ENCODE measurements around the gene NAPA. TPM values are rescaled to one million over a fixed set of nuclear protein-coding genes. Genes with fewer than 3 reads are reported as not detected.

Gene NAPA
- polyA plus RNA-seq, 1 experiment, result 84.1 TPM

- no peak overlapping the region for H3K27ac ChIP-seq (ENCODE audit: low read depth, low read length)
- CTCF ChIA-PET, result interaction anchor here (0.6 to 1.1 kb wide), 2 partner anchors 25 to 30 kb away, joined by 4 to 7 read pairs; partner anchors contain the start of gene NAPA
- no peak for DNase-seq (ENCODE audit: low read depth, low spot score)
- no peak for TF ChIP-seq CTCF (IDR thresholded peaks at IDR 0.05; ENCODE audit: low read depth, low read length)
- no peaks in the 10 kb centered on the region for H3K27me3 ChIP-seq (ENCODE audit: control insufficient read depth, insufficient read depth, low read length)
- no peaks in the 10 kb centered on the region for H3K9me3 ChIP-seq (ENCODE audit: control insufficient read depth, insufficient read depth, low read length)
- POLR2A ChIA-PET, result no interaction called here
- H3K4me3 ChIP-seq (ENCODE audit: low read depth, low read length), result no peak overlapping the region
Observed at GRCh38 chr19:47490847-47491246, 24.0 kb downstream of the NAPA start.

DNA sequence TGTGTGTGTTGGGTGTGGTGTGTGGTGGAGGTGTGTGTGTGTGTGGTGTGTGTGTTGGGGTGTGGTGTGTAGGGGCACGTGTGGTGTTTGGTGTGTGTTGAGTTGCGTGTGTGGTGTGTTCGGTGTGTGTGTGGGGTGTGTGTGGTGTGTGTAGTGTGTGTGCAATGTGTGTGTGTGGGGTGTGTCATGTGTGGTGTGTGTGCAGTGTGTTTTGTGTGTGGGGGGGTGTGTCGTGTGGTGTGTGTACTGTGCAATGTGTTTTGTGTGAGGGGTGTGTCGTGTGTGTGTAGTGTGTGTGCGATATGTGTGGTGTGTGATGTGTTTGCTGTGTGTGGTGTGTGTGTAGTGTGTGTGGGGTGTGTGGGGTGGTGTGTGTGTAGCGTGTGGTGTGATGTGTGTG, 24.8 kb downstream of the NAPA start:
- CTCF ChIA-PET, result interaction anchor here (0.6 kb wide), 2 partner anchors 31 to 929 kb away, joined by 3 to 7 read pairs; no protein-coding TSS in a partner anchor
- TF ChIP-seq CTCF (IDR thresholded peaks at IDR 0.05; ENCODE audit: low read depth, low read length), result no peak
- Histone ChIP-seq H3K9me3 (ENCODE audit: control insufficient read depth, insufficient read depth, low read length) (no peaks in the 10 kb centered on the region), H3K4me3 (ENCODE audit: low read depth, low read length) (no peak overlapping the region), H3K27me3 (ENCODE audit: control insufficient read depth, insufficient read depth, low read length) (no peaks in the 10 kb centered on the region), H3K27ac (ENCODE audit: low read depth, low read length) (no peak overlapping the region)
- DNase-seq (ENCODE audit: low read depth, low spot score), result no peak
- POLR2A ChIA-PET, result no interaction called here

- no peaks in the 10 kb centered on the region for H3K27me3 ChIP-seq (ENCODE audit: control insufficient read depth, insufficient read depth, low read length)
- DNase-seq (ENCODE audit: low read depth, low spot score), result no peak
- no peak overlapping the region for H3K4me3 ChIP-seq (ENCODE audit: low read depth, low read length)
- H3K27ac ChIP-seq (ENCODE audit: low read depth, low read length), result no peak overlapping the region
- H3K9me3 ChIP-seq (ENCODE audit: control insufficient read depth, insufficient read depth, low read length), result no peaks in the 10 kb centered on the region
- TF ChIP-seq CTCF (IDR thresholded peaks at IDR 0.05; ENCODE audit: low read depth, low read length), result no peak
- ChIA-PET CTCF (no interaction called here), POLR2A (no interaction called here)
Observed at GRCh38 chr19:47489072-47489914, 25.6 kb downstream of the NAPA start.

DNA sequence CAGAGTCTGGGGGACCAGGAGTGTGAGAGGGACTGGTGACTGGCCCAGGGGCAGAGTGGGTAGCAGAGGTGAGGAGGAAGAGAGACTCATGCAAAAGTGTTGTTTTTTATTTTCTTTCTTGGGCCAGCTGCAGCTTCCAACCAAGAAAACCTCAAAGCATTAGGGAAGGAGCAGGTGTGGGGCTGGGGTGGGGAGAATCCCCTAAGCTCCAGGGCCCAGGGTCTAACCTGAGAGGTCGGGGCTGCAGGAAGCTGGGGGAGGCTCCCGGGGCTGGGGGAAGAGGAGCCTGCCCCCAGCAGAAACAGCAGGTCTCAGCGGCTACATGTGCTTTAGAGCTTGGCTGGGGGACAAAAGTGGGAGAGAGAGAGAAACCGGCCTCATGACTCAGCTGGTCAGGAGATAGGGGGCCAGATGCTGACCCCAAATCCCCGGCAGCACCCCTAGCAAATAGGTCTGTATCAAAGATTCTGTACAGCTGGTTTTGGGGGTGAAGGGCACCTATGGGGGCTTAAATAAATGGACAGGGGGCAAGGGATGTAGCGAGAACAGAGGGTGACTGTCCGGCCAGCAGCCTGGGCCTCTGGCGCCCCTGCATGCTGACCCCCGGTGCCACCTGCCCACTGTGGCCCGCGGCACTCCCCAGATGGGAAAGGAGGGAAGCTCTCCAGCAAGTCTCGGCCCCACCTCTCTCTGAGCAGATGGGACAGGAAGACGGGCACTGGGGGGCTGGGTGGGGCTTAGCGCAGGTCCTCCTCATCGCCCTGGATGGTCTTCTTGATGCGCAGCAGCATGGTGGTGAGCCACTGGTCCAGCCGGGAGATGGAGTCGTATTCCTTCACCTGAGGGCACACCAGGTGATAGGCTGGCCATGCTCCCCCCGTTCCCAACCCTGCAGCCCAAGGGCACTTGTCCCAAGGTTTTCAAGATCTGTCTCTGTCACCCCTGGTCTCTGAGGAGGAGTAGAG, 27.0 kb downstream of the NAPA start:
- ChIA-PET POLR2A (no interaction called here), CTCF (interaction anchor here (0.9 to 1.4 kb wide), 2 partner anchors 28 to 53 kb away, joined by 3 to 7 read pairs; no protein-coding TSS in a partner anchor)
- DNase-seq (ENCODE audit: low read depth, low spot score), result no peak
- Histone ChIP-seq H3K27me3 (ENCODE audit: control insufficient read depth, insufficient read depth, low read length) (no peaks in the 10 kb centered on the region), H3K9me3 (ENCODE audit: control insufficient read depth, insufficient read depth, low read length) (no peaks in the 10 kb centered on the region), H3K27ac (ENCODE audit: low read depth, low read length) (no peak overlapping the region), H3K4me3 (ENCODE audit: low read depth, low read length) (no peak overlapping the region)
- no peak for TF ChIP-seq CTCF (IDR thresholded peaks at IDR 0.05; ENCODE audit: low read depth, low read length)
